HuH-7 (cell line): ENCODE data around the gene EPN2.
A peak's percentile ranks its signal among the peaks of the same experiment; 100 is the strongest.

Experiments used
- DNase-seq: peaks from one replicate; pipeline ENCODE4 v3.0.0; 2011; ENCODE audit warnings: low spot score

Gene EPN2

DNA sequence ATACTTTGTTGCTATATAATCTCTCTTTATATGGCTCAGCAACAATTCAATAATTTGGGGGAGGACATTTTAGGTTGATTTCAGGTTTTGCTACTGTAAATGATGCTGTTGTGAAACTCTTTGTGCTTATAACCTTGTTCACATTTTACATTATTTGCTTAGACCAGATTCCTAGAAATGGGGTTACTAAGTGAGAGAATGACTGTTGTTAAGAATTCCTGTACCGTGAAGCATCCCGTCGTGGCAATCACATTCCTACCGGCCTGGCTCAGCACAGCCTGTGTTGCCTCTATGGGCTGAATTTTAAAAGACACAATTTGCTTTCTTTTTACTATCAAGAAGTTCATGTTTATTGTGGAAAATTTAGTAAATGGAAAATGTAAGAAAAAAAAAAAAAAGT lies 94.0 kb downstream of the EPN2 start:
- no peak for DNase-seq

DNA sequence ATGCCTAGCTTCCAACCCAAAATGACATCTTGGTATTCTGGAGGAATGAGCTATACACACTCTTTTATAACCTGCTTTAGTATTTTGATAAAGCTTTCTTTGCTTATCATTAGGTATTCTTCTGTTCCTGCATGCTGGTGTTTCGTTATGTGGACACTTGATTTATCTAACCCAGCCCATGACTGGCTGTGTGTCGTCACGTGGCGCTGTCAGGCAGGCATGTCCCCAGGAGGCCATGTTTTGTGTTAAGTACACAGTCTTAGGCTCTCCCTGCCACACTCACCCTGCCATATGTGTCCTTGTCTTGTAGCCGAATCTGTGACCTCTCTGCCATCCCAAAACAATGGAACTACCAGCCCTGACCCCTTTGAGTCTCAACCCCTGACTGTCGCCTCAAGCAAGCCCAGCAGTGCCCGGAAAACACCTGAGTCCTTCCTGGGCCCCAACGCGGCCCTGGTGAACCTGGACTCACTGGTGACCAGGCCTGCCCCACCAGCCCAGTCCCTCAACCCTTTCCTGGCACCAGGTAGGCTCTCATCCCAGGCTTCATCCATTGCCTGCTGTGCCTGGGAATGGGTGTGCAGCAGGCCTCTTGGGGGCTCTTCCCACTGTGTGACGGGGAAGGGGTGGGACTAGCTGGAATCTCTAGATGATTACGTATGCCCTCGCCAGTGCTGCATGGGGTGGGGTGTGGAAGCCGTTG lies 94.5 kb downstream of the EPN2 start:
- DNase-seq, result no peak

DNA sequence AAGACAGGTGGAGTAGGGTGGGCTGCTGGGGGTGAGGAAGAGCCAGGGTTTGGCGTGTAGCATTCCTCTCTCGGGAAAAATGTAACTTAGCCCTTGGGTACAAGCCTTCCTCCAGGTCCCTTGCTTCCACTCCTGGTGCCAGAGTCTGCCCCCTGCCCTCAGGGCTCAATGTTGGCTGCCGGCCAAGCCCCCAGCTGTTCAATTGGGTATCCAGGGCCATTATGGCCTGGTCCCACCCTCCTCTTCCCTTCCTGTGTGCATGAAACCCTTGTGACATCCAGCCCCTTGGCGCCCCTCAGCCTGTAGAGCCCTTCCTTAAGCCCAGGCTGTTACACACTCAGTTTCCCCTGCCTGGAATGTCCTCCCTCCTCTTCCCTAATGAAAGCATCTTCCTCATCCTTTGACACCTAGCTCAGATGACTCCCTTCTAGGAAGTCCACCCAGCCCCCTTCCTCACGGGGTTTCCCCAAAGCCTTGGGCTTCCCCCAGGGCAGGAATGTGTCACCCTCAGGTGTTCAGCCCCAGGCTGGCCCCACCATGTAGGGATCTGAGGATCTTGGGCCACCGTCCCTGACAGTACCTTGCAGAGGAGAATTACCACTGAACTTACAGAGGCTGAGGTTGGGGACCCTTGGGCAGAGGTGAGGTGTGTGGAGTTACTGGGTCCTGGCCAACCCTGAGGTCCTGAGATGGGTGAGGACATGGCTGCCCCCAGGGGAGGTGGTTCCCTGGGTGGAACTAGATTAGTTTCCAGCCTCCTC lies 95.4 kb downstream of the EPN2 start:
- no peak for DNase-seq

DNA sequence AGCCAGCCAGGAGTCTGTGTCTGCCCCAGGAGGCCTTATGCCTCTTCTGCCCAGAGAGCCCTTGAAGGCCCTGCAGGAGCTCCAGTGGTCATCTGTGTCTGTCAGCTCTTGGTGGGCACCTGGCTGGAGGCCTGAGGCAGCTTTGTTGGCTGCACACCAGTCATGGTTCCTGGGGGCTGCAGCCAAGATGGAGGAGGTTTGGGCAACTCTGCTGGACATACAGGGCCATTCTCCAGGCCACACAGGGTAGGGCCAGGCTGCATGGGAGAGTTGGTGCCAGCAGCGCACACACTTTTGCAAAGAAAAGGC lies 95.9 kb downstream of the EPN2 start:
- DNase-seq, result no peak

DNA sequence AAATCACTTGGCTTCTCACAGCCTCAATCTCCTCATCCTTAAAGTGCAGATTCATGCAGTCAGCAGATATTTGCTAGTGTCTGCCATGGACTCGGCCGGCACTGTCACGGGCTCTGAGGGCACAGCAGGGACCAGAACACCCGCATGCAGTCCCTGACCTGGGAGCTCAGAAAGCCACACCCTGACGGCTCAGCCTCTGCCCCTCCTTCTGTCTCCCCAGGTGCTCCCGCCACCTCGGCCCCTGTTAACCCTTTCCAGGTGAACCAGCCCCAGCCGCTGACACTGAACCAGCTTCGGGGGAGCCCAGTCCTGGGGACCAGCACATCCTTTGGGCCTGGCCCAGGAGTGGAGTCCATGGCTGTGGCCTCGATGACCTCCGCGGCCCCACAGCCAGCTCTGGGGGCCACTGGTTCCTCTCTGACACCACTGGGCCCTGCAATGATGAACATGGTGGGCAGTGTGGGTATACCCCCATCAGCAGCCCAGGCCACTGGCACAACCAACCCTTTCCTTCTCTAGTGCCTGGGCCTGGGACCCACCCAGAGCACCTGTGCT lies 96.6 kb downstream of the EPN2 start:
- DNase-seq, result no peak

DNA sequence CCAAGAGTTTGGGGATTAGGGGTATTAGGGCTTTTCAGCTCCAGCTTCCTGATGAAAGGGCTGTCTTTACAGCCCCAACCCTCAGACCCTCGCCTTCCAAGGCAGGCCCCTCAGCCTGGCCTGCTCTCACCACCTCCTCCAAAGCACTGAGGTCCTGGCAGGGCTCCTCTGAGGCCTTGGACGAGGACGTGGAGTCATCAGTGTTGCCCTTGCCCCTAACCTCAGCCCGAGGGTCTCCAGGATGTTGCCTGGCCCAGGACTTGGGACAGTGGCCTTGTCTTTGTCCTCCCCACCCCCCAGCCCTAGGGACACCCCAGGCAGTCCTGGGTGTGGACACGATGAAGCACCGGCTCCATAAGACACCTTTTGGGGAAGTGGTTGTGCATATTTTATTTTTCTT lies 97.2 kb downstream of the EPN2 start:
- DNase-seq, result no peak

DNA sequence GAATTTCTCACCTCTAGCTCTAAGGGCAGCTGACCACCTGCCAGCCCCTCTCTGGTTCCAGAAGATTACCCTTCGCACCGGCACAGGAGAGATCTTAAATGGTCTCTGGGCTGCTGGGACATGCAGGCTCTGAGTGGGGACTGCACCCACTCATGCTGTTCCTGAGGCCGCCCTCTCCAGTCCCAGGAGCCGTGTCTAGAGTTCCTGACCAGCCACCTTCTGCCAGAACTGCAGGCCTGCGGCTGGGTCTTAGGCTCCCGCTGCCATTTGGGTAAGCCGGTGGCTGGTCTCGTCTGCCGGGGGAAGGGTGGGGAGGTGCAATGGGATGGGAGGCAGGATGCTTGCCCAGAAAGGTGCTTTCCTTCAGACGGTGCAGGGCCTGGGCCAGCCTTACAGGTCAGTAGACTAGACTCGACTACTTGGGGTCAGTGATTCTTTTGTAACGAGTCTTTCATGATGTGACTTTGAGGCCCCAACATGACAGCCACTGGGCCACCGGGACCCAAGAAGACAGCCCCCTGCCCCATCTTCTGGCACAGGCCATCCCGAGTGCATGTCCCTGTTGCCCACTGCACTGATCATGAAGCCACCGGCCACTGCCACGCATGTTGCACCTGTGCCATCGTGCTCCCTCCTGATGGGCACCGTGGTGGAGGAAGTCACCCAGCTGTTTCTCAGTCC lies 98.9 kb downstream of the EPN2 start:
- DNase-seq, result no peak

DNA sequence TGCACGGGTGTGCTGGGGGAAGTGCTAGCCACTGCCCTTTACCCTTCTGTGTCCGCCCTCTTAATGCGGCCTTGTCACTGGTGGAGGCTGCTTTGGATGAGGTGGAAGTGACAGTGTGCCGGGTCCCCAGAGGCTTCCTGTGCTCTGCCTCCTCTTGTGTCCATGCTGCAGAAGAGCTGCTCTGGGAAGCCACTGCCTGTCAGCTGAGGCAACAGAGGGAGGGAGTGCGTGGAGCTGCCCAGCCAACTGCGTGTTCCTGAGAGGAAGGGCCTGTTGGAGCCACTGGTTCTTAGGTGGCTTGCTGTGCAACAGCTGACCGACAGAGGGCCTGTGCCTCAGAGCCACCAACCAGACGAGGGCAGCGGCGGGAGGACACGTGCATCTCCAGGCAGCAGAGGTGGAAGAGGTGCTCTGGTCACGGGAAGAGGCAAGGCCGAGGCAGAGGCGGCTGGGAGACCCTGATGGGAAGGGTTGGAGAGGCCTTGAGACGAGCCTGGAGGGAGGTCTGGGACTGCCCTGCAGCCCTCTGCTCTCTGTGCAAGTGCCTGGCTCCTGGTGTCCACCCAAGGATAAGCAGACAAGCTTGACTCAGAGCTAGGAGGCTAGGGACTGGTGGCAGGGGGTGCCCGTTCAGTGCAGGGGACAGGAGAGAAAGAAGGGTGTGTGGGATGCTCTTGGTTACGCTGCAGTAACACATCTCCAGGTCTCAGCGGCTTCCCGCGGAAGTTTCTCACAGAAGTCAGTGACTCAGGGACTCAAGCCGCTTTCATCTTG lies 100.0 kb downstream of the EPN2 start:
- DNase-seq, result peak; percentile 65

DNA sequence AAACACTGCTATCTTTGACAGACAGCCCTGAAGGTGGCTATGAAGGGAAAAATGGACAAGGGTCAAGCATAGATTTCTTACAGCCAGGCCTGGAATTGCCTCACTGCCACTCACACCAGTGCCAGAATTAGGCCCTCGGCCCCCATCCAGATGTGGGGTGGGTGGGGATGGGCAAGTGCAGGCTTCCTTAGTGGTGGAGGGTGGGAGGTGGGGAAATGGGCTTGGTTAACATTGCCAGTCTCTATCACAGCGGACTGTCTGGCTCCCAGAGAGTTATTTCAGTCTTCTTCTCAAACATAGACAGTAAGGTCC lies 100.5 kb downstream of the EPN2 start:
- no peak for DNase-seq

DNA sequence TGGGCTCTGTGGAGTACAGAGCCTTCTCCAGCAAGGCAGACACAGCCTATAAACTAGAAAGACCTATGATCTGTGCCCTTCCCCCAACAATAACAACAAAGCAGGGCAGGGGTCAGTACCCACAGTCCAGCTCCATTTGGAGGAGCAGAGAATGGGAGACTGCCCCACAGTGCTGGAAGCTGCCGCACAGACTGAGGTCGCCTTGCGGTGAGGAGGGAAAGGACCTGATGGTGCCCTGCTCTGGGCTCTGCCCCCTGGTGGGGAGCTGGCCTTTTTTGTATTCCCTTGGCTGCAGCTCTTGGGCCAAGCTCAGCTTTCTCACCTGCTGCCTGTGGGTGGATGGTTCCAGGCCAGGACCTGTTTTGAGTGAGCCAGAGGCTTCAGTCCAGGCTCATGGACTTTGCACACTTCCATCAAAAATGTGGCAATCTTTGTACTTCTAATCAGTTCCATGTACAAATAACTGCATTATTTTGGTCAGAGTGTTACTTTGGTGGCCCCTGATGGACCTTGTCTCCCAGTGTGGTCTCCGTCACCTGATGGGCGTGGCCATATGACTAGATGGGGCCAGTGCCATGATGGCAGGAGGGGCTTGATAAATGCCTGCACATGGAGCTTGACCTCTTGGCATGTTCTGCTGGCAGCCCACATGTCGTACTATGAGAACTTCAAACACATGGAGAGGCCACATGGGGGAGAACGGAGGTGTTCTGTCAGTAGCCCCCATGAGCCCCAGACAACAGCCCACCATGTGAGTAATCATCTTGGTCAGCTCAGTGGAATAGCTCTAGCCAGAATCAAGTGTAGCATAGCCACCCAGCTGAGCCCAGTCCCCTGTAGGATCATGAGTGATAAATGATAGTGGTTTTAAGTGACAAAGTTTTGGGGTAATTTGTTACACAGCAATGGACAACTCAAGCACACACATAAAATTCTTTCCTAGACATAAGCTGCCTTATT lies 101.1 kb downstream of the EPN2 start:
- peak; percentile 86 for DNase-seq

DNA sequence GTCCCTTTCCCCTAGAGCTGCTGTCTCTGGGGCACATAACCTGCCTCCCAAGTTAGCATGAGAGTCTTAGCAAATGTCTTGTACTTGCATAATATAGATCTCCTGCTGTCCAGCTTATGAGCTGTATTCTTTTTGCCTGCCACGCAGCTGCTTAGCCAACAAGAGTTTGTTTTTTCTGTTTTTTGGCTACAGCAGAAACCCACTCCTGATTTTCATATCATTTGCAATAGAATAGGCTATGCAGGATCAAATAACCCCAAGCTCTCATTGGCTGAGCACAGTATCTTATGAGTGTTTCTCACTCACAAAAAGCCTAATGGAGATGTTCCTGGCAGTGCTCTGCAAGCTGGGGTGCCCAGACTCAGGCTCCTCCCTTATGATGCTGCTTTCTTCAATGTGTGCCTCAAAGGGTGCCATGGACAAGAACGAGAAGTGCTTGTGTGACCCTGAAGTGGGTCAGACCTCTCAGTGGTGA lies 102.2 kb downstream of the EPN2 start:
- DNase-seq, result no peak

DNA sequence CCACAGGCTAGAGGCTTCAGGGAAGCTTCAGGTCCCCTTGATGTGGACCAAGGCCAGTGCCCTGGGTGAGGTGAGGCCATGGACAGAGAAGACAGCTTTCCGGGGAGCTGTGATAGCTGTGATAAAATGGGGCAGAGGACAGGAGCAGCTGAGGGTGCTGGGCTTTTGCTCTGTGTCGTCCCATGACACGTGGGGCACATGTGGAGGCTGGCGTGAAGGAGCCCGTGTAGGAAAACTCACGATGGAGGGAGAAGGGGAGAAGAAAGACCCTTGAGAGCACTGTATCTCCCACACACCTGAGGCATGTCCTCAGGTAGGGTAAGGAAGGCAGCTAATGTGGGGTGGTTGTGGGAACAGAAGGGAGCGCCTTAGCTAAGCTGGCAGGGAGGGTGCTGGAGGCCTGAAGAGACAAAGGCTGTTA lies 104.1 kb downstream of the EPN2 start:
- no peak for DNase-seq

DNA sequence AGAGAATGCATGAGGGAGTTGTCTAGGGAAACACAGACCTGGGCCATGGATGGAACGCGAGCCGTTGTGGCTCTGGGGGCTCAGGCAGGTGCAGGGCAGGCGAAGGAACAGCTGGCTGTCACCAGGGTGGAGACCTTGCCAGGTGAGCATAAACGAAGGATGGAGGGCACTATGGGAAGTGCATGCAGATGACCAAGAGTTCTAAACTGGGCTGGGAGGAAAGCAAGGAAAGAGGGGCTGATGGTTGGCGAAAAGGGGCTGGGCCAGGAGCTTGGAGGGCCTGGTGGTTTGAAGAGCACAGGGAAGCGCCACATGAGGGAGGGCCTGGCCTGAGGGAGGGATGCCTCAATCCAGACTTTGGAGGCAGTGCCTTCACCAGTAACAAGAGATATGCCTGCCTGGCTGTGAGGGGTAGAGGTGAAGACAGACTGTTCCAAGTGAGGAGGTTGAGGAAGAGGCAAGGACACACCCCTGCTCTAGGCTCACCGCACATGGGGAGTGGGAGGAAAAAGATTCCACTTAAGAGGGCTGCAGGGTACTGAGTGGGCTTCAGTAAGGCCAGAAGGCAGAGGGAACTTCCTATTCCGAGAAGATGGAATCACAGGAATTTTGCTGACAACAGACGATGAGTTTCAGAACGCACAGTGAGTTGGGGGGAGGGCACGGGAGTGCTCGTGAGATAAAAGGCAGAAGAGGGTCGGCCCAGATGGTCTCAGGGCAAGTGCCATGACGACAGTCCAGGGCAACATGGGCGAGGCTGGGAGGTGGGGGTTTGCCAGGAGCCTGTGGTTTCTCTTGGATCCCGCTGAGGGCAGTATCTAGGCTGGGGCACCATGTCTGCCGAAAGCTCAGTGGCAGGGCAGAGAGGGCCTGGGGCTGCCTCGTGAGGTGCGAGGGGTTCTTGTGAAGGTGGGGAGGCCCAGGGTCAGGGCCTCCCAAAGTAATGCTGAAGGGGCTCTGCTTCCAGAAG lies 104.8 kb downstream of the EPN2 start:
- no peak for DNase-seq

DNA sequence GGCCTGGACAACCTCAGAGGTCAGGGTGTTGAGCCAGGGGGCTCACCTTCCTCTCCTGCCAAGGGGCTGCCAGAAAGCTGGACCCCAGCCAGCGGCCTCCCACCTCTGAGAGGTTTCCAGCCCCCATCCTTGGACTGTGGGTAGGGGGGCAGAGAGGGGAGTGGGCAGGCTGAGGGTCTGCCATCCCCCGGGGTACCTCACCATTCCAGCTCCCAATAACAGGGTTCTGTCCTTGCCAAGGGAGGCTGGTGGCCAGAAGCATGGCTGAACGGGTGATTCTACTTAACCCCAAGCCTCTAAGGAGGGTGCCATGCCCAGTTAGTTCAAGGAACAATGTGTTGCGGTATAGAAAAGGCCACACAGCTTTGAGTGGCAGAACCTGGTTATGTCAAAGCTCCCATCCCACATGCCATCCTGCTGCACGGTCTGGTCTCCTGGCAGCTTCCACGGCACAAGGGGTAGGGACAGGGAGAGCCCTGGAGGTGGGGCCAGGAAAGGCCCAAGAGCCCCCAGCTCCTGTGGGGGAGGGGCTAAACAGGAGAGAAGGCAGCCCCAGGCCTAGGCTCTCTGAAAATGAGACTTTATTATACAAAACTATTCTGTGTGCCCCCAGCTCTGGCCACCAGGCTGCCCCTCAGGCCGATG lies 105.6 kb downstream of the EPN2 start:
- no peak for DNase-seq

DNA sequence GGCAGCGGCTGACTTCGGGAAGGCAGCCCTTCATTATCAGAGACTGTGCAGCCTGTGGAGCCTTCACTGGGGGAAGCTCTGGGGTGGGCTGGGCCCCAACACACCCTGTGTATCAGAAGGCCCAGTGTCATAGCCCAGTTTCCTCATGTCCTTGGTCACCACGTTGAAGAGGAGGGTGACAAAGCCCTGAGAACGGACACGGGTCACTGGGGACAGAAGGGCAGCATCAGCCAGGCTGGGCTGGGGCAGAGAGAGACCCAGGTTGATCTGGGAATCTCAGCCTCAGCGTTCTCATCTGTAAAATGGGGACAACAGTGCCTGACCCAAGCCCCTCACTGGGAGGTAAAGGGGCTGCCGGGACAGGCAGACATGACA lies 106.1 kb downstream of the EPN2 start:
- no peak for DNase-seq

DNA sequence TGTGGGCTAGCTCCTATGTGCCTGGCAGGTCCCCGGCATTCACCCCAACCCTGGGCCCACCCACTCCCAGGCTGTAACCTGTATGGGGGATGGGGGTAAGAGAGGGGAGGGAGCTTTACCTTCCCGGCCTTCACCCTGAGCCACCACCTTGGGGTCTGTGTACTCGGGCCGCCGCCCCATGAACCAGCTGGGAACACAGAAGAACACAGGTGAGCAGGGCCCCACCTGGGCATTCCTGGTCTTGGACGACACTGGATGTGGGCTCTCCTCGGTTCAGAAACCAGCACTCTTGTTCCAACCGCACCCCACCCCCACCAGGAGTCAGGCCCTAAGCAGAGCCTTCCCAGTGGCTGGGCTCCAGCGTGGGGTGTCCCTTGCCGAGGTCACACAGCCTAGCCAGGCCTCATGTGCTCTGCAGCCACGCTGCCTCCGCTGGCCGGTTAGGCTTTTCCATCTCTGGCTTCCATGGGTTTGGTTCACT lies 106.5 kb downstream of the EPN2 start:
- DNase-seq, result no peak

DNA sequence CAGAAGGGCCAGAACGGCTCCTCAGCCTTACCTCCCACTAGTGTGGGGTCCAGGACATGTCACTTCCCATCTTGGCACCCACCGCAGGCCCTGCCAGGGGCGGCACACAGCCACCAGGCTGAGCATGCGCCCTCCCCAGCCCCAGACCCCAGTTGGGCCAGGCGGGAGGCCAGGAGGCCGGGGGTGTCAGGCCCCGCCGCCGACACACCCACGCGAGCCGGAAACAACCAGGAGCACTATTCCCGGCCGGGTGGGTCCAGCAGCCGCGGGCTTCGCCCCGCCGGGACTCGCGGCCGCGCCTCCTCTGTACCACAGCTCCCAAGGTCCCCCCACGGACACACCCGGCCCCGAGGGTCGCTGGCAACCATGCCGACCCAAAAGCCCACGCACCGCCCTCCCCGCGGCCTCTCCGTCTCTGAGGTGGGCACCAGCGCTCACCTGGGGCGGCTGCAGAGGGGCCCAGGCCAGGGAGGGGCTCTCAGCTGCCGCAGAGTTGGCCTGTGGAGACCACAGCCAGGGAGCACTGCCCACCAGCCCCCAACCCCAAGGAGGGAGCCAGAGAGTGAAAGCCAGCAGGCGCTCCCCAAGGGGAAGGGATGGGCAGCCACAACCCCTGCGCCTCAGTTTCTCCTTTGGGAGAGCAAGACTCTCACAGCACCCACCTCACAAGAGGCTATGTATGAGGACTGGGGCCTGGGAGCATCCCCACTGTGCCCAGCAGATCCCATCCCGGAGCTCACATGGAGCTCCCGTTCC lies 107.3 kb downstream of the EPN2 start:
- DNase-seq, result no peak

DNA sequence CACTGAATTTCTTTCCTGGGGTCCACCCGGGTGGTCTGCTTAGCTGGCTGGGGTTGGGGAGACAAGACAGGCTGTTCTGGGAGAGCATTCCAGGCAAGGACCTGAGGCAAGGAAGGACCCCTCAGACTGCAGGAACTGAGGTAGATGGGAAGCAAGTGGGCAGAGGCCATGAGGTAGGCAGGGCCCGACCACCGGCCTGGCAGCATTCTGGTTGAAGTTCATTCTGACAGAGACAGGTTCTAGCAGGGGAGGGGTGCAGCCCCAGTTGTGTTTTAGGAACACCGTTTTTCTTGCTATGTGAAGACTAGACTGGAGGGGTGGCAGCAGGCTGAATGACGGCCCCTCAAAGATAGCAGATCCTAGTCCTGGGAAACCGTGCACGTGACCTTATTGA lies 107.9 kb downstream of the EPN2 start:
- DNase-seq, result no peak
